HK-2 (cell line): Measurements from ENCODE around the gene CD19.
A peak's percentile ranks its signal among the peaks of the same experiment; 100 is the strongest.
"Not testable (repeated sequence)": the region's sequence is repeated elsewhere in the genome, so short reads cannot be mapped to it uniquely, and the experiment has no call there.

Experiments
- DNase-seq: peaks from one replicate; pipeline ENCODE4 v3.0.0-alpha.2; 2018; ENCODE audit not compliant: unreplicated experiment

Gene CD19

GRCh38 chr16:28936784-28937155 lies 5.0 kb downstream of the CD19 start:
- no peak for DNase-seq

- DNase-seq, result no peak
Measured at GRCh38 chr16:28937222-28937876, 5.6 kb downstream of the CD19 start.

DNA sequence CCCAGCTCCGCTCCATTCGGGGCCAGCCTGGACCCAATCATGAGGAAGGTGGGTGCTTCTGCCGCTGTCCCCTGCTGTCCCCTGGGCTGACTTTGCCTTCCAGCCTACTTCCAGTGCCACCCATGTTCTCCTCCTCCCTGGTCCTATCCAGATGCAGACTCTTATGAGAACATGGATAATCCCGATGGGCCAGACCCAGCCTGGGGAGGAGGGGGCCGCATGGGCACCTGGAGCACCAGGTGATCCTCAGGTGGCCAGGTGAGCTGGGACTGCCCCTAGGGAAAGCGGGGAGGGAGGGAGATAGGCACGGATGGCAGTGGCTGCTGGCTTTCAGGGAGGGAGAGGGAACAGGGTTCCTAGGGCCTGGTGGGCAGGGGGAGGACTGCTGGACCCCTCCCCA lies 7.0 kb downstream of the CD19 start:
- no peak for DNase-seq

DNA sequence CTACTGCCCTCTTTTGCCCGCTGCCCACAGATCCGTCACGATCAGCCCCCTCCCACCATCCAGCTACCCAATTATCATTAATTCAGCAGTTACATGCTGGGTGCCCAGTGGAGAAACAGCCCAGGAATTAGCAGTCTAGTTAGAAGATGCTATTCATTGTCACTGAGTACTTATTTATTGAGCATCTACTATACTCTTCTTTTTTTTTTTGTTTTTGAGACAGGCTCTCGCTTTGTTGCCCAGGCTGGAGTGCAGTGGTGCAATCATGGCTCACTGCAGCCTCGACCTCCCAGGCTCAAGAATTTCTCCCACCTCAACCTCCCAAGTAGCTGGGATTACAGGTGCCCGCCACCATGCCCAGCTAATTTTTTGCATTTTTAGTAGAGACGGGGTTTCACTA lies 8.1 kb downstream of the CD19 start:
- not testable (repeated sequence) for DNase-seq

- no peak for DNase-seq
Measured at GRCh38 chr16:28943281-28943680, 11.5 kb downstream of the CD19 start.

DNA sequence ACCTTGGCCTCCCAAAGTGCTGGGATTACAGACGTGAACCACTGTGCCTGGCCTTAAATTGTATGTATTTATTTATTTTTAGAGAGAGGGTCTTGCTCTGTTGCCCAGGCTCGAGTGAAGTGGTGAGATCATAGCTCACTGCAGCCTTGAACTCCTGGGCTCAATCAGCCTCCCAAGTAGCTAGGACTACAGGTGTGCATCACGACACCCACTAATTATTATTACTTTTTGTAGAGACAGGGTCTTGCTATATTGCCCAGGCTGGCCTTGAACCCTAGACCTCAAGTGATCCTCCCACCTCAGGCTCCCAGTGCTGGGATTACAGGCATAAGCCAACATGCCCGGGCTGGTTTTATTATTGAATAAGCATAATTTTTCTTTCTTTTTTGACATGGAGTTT lies 14.9 kb downstream of the CD19 start:
- no peak for DNase-seq

- peak; percentile 97 for DNase-seq
Measured at GRCh38 chr16:28950648-28951409, 19.1 kb downstream of the CD19 start, which contains the start of gene NFATC2IP. TSS of gene NFATC2IP (plus strand) at chr16:28950937. CDS start at chr16:28951012, 75 bp downstream.

- peak; percentile 4 for DNase-seq
Measured at GRCh38 chr16:28951410-28951943, 19.7 kb downstream of the CD19 start.

GRCh38 chr16:28958216-28958615 lies 26.4 kb downstream of the CD19 start:
- no peak for DNase-seq

- no peak for DNase-seq
Measured at GRCh38 chr16:28958836-28959235, 27.1 kb downstream of the CD19 start.

- DNase-seq, result no peak
Measured at GRCh38 chr16:28964072-28964471, 32.3 kb downstream of the CD19 start.

DNA sequence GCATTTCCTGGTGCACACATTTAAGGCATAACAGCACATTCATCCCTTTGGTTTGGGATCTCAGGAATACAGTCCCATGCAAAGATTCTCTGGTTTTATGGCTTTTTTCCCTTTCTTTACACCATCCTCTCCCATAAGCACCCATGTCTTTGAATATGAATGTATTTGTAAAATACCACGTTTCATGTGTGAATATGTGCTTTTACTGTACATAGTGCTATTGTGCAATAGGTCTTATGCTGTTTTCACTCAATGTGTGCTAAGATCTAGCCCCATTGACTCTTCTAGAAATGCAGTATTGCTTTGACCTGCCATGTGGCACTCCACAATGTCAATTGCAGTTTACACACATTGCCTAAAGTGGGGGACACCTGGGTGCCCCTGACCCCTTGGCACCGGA lies 32.7 kb downstream of the CD19 start:
- DNase-seq, result no peak

DNA sequence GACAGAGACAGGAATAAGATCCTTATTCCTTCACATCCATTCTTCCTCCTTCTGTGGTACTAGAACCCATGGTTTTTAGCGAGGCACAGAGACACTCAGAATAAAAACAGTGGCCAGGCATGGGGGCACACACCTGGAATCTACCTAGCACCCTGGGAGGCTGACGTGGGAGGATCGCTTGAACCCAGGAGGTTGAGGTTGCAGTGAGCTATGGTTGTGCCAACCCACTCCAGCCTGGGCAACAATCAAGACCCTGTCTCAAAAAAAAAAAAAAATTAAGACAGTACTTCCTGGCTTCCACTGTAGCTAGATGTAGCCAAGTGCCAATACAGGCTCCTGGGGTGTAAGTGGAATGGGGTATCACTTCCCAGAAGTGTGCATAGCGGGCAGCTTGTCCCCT lies 35.4 kb downstream of the CD19 start:
- no peak for DNase-seq

GRCh38 chr16:28969696-28970095 lies 37.9 kb downstream of the CD19 start:
- not testable (repeated sequence) for DNase-seq

- peak; percentile 51 for DNase-seq
Measured at GRCh38 chr16:28974007-28974436, 42.3 kb downstream of the CD19 start.

DNA sequence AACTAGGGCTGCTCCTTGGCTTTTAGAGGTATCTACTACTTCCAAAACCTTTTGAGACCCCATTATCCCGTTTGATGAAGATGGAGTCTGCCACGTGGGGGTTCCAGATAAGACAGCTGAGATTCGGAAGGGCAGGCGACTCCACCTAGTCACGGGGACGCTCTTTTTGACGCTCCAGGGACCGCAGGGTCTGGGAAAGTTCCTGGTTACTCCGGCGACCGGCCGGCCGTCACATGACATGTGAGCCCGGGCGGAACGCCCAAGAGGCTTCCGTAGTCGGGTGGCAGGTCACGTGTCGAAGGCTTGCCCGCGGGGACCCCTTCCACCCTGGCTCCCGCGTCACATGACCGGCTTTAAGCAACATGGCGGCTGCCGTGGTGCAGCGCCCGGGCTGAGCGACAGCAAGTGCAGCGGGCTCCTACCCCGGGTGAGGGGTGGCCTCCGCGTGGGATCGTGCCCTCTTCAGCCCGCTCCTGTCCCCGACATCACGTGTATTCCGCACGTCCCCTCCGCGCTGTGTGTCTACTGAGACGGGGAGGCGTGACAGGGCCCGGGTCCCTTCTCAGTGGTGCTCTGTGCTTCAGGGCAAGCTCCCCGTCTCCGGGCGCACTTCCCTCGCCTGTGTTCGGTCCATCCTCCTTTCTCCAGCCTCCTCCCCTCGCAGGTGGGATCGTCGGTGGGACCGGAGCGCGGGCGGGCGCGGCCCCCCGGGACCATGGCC lies 42.8 kb downstream of the CD19 start, which contains the start of gene SPNS1:
Gene SPNS1, plus strand, starts transcription at position 342 of the 721 bp plus-strand sequence. Its CDS starts 374 bp downstream, at position 716.
- DNase-seq, result peak; percentile 93

GRCh38 chr16:28975158-28975599 lies 43.4 kb downstream of the CD19 start:
- DNase-seq, result peak; percentile 26

DNA sequence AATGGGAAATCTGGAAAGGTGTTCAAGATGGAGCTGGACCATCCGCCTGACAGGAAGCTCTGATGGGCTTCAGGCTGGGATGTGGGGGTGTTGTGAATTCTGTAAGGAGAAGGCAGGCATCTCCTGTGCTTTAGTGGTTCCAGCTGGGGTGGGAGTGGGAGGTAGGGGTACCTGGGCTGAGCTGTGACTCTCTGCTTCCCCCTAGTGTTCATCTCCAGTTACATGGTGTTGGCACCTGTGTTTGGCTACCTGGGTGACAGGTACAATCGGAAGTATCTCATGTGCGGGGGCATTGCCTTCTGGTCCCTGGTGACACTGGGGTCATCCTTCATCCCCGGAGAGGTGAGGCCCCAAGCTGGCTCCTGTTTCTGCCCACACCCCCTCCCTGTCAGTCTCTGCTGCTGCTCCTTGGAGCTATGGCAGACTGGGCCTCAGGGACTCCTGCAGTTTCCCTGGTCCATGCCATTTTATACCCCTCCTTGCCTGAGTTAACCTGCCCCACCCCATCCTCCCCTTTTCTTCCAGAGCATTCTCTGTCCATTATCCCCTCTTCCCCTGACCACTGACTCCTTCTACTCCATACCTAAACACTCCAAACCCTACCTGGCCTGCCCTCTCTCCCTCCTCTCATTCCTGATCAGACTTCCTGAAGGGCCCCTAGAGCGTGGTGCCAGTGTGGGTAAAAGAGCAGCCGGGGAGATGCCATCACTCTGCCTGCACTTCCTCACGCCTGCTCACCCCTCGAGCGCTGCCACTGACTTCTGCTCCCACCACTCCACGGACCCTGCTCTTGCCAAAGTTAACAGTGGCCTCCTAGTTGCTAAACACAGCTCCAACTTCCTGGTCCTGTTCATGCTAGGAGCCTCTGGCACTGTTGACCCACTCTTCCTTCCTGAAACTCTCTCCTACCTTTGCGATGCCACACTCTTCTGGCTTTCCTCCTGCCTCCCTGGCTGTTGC lies 46.2 kb downstream of the CD19 start:
- DNase-seq, result no peak

GRCh38 chr16:28980330-28980729 lies 48.6 kb downstream of the CD19 start:
- not testable (repeated sequence) for DNase-seq

DNA sequence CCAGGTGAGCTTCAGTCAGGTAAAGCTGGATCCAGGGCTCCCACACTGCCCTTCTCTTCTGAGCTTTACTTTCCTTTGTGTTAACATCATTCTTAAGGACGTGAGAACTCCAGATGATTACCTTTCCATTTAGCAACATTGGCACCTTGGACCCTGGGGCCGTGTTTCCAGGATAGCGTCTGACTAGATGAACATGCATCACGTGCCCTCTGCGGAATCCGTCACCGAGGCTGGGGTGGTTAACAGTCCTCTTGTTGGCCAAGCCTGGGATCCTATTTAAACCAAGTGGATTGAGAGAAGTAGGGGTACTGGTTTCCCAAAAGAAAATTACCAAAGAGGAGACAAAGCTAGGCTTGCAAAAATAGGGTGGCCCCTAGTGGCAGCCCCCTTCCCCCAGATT lies 49.2 kb downstream of the CD19 start:
- no peak for DNase-seq

- DNase-seq, result no peak
Measured at GRCh38 chr16:28981517-28981916, 49.7 kb downstream of the CD19 start.
